Activated T-cell treated with anti-CD3 and anti-CD28 coated beads for 1 hour (primary cell): ENCODE results near the gene SPSB1.
A peak's percentile ranks its signal among the peaks of the same experiment; 100 is the strongest.
"Not testable (repeated sequence)": the region's sequence is repeated elsewhere in the genome, so short reads cannot be mapped to it uniquely, and the experiment has no call there.

ENCODE experiments used
- DNase-seq: peaks from one replicate; pipeline ENCODE4 v3.0.0-alpha.2; 2020; ENCODE audit warnings: low read depth

SPSB1 gene

DNA sequence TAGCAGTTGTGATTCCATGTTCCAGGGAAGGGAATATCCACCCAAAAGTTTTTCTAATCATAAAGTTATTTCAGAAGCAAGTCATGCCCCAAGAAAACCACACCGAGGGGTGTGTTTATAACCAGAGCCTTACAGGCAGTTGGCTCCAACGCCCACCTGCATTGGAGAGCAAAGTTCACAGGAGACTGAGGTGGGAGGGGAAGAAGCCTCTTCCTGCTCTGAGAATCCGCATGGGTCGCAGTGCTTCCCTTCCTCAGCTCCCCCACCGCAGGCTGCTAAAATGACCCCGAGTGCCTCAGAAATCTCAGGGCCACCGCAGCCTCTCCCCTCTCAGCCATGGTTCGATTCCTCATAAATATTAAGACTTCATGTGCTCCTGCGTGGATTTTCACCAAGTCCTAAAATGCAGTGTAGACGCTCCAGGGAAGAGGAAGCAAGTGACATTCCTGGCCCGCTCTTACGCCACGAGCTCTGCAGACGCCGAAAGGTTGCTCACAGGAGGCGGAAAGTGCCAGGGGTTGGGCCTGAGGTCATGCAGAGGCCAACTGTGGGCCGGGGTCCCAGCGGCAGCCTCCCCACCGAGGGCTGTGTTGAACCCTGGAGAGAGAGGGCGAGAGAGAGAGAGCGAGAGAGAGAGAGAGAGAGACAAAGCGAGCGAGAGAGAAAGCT lies 13.4 kb upstream of the SPSB1 start:
- DNase-seq = no peak

DNA sequence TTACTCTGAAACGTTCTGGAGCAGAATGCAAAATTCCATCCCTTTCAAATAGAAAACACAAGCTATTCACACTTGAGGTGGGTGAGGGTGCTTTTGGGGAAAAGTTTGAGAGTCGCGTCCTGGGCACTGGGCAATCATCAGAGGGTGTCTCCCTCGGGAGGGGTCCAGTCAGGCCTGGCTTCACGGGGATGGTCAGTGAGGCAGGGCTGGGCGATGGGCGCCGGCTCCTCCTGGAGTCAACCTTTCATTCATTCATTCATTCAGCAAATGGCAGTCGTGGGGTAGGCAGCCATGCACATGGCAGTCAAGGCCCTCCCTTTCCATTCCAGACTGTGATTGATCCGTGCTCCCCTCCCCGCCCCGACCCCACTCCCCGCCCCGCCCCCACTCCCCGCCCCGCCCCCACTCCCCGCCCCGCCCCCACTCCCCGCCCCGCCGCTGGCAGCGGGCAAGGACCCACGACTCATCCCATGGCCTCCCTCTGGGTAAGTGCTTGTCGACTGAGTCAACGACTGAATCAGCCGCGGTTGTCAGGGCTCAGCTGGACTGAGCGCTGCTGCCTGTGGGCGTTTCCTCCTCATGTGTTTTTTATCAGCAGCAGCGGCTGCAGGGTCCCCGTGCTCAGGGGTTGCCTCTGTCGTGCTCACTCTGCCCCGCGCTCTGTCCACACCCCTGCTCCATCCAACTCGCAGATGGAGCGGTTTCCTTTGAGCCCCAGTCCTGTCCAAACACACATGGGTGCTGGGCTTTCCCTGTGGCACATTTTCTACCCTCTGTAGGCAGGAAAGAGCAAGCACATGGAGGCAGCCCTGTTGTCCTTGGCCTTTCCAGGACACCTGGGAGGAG lies 12.5 kb upstream of the SPSB1 start:
- DNase-seq = no peak

DNA sequence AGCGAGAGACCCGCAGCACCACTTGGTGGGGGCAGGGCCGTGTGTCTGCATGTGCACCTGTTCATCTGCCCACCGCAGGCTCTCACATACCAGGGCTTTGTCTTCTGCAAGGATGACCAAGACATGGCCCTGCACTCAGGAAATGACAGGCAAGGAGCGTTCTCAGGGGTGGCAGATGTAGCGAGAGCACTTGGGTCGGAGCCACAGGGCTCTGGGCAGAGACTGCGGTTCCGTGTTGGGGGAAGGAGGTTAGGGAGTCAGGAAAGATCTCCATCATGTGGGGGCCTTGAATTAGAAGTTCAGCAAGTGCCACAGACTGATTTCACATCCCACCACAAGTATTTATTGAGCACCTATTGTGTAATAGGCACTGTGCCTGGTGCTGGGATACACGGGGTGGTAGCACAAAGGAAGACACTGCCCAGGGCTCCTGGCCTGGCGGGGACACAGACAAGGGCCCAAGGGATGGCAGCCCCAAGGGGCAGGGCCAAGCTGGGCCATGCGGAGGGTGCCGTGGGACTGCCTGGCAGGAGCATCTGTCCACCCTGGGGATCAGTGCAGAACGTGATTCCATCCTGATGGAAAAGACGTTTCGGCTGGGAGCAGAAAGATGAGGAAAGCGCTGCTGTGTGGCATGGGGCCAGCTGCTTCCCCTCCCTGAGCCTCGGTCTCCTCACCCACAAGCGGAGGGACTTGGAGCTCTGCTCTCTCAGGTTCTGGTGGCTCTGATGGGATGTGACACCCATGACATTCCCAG lies 11.4 kb upstream of the SPSB1 start:
- no peak for DNase-seq

DNA sequence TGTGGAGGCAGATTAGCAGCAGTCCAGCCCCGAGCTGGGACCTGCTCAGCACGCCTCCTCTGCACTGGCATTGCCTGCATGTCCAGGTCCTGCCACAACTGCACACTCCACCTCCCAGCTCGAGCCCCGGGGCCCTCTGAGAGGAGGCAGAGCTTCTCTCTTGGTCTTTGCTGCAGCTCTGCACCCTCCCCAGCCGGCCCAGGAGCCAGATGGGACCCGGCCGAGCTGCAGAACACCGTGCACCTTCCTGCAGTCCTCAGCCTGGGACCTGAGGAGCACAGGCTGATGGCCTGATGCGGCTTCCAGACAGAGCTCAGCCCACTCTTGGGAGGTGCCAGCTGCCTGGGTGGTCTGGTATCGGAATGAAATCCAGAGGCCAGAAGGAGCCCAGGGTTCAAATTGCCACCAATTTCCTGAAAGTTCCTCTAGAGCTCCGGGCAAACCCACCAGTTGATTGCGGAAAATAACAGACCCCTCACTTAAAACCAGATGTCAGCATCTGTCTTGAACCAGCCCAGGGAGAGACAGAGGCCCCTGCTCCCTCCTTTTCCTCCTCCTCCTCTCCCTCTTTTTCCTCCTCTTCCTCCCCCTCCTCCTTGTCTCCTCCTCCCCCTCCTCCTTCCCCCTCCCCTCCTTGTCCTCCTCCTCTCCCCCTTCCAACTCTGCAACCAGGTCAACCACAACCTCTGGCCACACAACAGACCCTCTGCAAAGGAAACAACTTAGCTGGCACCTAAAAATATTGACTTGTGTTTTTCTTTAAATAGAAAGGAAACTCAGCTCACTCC lies 10.6 kb upstream of the SPSB1 start:
- no peak for DNase-seq

DNA sequence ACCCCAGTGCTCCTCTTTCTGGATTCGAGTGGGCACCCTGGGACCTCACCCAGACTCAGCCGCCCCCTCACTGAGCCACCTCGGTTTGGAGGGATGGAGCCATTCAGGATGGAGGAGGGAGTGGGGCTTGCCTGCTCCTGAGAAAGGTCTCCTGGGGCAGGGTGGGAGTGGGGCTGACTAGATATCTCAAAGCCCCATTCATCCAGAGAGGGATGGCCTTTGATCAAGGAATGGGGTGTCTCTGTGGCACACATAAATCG lies 10.1 kb upstream of the SPSB1 start:
- DNase-seq = no peak

DNA sequence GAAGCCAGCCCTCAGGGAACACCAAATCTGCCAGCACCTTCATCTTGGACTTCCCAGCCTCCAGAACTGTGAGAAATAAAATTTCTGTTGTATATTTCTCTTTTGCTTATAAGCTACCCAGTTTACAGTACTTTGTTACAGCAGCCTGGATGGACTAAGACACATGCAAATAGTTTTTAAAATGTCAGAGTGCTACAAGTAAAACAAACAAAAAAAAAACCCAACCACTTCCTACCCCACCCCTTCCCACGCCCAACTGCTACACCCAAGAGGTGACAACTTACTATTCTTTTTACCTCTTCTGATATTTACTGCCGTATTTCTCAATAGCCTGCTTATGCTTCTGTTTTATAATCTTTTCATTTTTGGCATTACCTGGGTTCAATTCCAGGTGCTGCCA lies 8.6 kb upstream of the SPSB1 start:
- no peak for DNase-seq

DNA sequence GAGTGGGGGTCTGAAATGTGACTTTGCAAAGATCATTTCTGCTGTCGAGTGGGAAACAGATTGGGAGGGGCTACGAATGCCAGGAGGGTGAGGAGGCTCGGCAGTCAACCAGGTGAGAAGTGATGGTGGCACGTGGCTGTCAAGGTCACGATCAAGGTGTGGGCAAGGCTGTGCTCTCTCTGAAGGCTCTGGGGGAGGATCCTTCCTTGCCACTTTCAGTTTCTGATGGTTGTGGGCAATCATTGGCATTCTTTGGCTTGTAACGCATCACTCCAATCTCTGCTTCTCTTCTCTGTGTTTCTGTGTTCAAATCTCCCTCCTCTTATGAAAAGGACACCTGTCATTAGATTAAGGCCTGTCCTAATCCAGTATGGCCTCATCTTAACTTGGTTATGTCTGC lies 6.1 kb upstream of the SPSB1 start:
- no peak for DNase-seq

DNA sequence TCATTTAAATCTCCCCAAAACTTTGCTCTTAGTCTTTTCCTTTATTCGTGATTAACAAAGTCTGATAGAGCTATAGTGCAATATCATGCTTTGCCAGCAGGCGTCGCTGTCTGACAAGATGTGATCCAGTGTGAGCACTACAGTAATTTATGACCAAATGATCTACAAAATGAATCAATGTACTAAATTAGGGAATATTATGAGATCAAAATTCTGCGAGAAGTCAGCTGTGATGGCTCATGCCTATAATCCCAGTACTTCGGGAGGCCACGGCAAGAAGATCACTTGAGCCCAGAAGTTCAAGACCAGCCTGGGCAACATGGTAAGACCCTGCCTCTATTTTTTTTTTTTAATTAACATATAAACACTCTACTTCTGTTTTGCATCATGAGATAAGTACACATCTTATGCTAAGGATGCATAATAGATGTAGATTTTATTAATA lies 3.6 kb upstream of the SPSB1 start:
- DNase-seq = peak; percentile 91

DNA sequence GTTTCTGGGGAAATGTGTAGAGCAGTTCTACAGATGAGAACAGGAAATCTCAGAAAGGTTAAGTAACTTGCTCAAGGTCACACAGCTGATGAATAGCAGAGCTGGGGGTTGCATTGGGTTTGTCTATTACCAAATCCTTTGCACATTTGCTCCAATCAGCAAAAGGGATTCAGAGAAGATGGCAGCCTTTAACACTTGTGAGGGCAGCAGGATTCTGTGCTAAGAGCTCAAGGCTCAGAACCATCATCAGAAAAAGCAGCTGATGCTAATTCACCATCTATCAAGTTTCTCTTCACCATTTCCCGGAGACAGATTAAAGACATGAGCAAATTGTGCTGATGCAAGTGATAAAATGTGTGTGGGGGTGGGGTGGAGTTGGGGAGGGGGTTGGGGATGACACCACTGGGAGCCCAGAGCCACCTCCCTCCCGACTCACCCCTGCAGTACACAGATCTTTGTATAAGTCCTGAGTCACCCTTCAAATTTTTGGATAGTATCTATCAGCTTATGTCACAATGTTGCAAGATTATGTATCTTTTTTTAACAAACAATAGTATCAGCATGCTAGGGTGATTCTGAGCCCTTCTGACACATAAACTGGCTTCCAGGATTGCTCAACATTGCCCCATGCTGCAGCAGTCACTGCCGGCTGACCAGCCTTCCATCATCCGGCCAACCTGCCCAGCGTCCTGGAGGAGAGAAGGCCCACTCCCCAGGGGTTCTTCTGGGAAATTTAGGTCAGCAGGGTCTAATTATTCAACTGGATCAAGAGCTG lies 2.8 kb upstream of the SPSB1 start:
- no peak for DNase-seq

DNA sequence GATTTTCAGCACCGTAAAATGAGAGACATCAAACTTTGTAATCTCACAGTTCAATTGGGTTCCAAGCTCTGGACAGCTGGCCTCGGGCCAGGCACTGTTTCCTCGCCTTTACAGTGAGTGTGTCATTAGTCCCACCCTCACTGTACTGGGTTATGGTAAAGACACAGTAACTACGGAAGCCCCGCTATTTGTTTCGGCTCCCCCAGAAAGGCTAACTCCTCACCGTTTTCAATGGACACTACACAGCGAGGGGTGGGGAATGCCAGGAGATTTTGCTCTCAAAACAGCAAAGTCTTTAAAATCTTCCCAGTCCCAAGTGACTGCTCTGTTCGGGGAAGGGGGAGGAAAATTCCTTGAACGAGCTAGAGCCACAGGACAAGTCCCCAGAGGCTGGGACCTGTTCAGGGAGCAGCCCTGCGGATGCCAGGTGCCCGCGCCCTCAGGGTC lies 757 bp upstream of the SPSB1 start:
- DNase-seq = no peak

DNA sequence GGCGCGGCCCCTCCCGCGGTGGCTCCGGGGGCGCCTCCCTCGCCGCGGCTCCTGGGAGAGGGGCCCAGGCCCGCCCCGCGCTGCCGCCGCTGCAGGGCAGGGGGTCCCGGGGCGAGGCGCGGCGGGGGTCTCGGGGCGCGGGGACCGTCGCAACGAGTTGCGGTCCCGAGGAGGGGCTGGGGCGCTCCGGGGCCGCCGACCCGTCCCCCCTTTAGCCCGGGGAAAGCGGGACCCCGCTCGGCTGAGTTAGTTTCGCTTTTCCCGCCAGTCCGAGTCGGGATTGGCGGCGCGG lies 493 bp downstream of the SPSB1 start:
- no peak for DNase-seq

DNA sequence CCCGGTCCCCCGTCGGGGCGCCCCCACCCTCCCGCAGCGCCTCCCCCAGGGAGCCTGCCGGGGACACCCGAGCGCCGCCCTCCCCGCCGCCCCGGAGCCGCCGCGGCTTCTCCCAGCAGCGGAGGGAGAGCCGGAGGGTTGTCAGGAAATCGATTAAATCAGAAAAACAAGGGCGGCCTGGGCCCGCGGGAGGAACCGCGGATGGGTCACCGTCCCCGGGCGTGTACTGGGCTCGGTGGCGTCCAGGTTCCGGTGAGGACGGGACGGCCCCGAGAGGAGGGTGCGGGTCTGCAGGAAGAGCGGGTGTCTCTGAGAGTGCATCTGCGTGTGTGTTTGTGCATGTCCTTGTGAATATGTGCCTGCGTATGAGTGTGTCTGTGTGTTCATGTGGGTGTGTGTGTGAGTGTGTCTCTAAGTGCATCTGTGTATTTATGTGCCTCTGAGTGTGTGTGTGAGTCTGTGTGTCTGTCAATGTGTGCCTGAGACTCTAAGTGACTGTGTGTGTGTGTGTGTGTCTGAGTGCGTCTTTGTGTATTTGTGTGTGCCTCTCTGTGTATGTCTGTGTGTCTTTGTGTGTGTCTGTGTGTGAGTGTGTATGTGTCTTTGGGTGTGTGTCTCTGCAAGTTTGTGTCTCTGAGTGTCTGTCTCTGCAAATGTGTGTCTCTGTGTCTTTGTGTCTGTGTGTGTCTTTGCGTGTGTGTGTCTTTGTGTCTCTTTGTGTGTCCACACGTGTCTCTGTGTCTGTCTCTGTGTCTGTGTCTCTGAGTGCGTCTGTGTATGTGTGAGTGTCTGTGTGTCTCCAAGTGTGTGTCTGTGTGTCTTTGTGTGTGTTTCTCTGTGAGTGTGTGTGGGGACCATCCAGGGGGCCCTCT lies 1.1 kb downstream of the SPSB1 start:
- peak; percentile 22 for DNase-seq

DNA sequence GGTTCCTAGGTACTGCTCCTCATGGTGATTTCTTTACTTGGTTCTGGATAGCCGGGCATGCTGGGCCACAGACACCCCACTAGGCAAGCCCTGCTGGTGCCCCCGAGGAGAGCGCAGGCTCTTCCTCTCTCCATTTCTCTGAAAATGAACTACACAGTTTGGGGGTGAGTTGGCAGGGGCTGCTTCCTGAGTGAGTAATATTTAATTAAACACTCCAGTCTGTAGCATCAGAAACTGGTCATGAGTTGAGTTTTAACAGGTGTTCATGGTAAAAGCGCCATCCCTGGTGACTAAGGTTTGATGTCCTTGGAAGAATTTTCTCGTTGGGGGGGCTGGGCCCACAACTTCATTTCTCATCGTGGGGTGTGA lies 1.7 kb downstream of the SPSB1 start:
- no peak for DNase-seq

DNA sequence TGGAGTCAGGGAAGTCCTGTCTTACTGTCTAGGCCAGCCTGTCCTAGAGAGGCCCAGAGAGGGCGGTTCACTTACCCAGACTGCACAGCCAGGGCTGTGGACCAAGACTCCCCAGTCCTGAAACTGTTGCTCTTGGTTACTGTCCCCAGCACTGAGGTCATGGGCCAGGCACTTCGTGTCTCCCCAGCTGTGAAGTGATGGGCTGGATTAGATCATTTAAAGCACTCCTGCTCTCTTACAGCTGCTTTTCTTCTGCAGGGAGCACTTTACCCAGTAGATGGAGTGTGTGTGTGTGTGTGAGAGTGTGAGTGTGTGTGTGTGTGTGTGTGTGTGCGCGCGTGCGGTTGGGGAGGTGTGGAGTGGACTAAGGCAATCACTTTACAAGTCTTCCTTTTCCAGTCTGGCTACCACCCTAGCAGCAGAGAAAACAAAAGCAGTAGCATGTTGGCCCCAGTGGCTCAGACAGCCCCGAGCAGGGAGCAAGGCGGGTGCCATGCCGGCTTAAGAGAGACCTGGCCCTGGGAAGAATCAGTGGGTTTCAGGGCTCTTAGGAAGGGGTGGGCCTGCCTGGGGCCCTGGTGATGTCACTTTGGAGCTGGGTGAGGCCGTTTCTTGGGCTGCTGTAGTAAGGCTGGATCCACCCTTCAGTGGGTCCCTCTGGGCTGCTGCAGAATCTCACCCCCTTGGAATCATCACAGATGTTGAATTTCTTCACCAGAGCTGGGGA lies 2.4 kb downstream of the SPSB1 start:
- DNase-seq = no peak

DNA sequence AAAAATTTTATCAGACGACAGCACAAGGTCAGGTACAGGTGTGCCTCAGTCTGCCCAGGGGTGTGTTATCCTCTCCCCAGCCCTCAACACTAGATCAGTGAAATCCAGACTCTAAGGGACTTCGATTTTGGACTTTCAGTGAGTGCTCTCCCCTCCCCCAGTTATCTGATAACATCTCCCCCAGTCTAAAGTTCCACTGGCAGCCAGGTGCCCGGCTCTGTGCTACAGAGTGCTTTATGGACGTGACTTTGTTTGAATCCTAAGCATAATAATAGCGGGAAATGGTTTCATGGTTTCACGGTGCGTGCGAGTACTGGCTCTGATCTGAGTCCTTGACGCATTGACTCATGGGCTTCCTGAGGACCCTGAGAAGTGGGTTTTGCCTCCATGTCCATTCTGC lies 3.2 kb downstream of the SPSB1 start:
- DNase-seq = no peak

DNA sequence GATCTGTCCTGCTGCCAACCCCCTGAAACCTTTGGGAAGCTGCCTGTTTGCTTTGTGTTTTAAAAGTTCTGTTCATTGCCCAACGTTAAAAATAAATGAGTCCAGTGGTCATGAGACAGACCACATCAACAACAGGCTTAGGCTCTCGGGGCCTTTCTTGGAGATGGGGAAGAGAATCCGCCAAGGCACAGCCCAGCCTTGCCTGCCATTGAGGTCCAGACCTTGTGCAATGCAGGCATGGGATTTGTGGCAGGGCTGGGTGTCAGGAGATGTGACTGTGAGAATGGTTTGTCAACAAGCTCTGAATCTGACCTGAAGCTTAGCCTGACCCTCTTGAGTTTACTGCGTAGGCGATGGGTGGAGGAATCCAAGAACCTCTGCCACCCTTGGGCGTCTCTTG lies 4.2 kb downstream of the SPSB1 start:
- DNase-seq = no peak

DNA sequence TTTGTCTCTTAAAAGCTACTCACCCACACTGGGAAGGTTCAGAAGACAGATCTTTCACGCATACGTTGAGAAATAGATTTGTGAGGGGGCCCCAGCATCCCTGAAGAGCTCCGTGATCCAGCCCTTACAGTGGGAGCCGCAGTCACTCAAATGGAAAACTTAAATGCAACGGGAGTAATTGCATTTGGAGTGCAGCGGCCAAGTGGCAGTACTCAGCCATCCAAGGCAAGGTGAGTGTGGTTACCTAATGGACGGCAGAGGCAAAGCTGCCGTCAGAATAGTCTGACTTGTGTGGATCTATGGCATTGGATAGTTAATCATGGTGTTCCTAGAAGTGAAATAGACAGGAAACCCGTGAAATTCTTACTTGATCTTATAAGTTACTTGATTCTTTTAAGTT lies 5.1 kb downstream of the SPSB1 start:
- DNase-seq = no peak

DNA sequence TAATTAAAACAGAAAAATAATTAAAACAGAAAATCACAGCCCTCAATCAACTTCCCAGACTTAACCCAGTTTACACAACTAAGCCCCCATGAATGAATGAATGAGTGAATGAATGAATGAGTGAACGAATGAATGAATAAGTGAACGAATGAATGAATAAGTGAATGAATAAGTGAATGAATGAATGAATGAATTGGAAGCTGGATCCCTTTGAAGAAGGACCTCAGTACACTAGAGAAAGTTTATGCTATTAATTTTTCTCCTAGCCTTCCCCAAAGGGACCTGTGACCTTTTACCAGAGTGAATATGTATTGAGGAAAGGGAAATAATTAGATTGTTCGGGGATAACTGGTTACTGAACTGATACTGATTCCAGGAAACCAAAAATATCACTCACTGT lies 5.6 kb downstream of the SPSB1 start:
- DNase-seq = no peak

DNA sequence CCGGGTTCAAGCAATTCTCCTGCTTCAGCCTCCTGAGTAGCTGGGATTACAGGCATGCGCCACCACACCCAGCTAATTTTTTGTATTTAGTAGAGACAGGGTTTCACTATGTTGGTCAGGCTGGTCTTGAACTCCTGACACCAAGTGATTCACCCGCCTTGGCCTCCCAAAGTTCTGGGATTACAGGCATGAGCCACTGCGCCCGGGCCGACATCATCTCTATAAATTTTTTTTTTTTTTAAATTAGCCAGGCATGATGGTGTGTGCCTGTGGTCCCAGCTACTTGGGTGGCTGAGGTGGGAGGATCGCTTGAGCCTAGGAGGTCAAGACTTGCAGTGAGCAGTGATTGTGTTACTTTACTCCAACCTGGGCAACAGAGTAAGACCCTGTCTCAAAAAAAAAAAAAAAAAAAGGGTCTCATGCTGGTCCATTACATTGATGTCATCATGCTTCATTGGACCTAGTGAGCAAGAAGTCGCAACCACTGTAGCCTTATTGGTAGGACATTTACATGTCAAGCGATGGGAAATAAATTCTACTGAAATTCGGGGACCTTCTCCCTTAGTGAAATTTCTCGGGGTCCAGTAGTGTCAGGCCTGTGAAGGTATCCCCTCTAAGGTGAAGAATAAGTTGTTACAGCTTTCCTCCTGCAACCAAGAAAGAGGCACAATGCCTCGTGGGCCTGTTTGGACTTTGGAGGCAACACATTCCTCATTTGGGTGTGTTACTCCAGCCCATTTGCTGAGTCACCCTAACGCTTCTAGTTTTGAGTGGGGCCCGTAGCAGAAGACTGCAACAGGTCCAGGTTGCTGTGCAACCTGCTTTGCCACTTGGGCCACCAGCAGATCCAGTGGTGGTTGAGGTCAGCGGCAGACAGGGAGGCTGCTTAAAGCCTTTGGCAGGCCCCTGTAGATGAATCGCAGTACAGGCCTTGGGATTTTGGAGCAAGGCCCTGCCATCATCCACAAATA lies 7.2 kb downstream of the SPSB1 start:
- not testable (repeated sequence) for DNase-seq
